Subcutaneous adipose tissue (tissue), 4 donors: ENCODE data around the gene ERGIC3. TPM values are rescaled to one million over a fixed set of nuclear protein-coding genes. Genes with fewer than 3 reads are reported as not detected.

Source experiments
- total RNA-seq, 4 donors: library from RNA; depleted of rRNA; stranded (reverse); fragments of >200 nt; gene quantifications; one replicate each; pipeline ENCODE4 v1.1.0, GENCODE V29; 2016
- TF ChIP-seq, protein P1 (sequence below): fragments of 450-650 bp; IDR thresholded peaks from one replicate; pipeline ENCODE4 v1.5.1; 2016; ENCODE audit warnings: low read depth, mild to moderate bottlenecking, control low read depth, antibody characterized with exemption, moderate library complexity

The ERGIC3 gene
- total RNA-seq, 4 donors from 2014 or later, result 99.9 to 207 (median 181) TPM

DNA sequence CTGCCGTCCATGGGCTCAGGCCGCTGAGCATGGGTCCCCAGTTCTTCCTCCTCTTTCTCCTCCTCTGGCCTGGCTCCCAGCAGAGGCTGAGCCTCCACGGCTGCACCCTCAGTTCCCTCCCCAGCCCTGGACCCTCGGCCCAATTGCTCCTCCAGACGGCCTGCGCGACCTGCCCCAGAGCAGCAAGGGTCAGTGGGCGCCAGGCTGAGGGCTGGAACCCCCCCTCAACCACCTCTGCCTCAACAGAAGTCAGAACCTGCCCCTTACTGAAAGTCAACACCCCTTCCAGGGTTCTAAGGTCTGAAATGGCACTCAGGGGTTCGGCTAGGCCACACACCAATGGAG, 57.9 kb downstream of the ERGIC3 start:
- TF ChIP-seq, protein P1, sequence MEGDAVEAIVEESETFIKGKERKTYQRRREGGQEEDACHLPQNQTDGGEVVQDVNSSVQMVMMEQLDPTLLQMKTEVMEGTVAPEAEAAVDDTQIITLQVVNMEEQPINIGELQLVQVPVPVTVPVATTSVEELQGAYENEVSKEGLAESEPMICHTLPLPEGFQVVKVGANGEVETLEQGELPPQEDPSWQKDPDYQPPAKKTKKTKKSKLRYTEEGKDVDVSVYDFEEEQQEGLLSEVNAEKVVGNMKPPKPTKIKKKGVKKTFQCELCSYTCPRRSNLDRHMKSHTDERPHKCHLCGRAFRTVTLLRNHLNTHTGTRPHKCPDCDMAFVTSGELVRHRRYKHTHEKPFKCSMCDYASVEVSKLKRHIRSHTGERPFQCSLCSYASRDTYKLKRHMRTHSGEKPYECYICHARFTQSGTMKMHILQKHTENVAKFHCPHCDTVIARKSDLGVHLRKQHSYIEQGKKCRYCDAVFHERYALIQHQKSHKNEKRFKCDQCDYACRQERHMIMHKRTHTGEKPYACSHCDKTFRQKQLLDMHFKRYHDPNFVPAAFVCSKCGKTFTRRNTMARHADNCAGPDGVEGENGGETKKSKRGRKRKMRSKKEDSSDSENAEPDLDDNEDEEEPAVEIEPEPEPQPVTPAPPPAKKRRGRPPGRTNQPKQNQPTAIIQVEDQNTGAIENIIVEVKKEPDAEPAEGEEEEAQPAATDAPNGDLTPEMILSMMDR, result no peak

DNA sequence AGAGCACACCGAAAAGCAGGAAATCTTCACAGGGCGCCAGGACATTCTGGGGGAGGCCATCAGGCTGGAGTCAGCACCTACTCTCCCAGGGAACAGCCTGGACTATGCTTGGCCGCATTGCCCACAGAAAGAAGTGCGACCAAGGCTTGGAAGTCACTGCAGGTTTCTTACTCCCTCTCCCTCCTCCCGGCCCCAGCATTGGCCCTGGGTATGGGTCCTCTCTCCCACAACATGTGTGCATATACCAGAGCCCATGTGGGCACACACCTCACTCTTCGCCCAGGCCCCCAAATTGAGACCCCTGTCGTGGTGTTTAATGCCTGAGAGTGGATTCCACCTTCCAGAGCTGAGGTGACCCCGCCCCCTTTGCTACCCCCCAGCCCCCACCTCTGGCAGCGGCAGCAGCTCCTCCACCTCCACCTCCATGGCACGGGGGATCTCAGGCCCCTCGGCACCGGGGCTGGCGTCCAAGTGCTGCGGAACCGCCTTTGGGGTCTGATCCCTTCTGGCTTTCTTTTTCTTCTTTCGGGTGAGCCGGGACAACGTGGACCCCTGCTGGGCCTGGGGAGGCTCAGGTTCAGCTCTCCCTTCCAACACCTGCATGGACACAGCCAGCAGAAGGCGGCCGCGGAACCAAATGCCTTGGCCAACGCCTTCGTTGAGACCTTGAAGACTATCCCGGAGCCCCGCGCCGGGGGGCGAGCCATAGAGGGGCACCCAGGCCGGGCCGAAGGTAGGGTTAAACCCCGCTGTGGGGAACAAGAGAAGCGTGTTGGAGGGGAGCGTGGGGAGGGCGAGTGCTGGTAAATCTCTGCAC, 58.5 kb downstream of the ERGIC3 start:
- TF ChIP-seq, protein P1, result no peak

DNA sequence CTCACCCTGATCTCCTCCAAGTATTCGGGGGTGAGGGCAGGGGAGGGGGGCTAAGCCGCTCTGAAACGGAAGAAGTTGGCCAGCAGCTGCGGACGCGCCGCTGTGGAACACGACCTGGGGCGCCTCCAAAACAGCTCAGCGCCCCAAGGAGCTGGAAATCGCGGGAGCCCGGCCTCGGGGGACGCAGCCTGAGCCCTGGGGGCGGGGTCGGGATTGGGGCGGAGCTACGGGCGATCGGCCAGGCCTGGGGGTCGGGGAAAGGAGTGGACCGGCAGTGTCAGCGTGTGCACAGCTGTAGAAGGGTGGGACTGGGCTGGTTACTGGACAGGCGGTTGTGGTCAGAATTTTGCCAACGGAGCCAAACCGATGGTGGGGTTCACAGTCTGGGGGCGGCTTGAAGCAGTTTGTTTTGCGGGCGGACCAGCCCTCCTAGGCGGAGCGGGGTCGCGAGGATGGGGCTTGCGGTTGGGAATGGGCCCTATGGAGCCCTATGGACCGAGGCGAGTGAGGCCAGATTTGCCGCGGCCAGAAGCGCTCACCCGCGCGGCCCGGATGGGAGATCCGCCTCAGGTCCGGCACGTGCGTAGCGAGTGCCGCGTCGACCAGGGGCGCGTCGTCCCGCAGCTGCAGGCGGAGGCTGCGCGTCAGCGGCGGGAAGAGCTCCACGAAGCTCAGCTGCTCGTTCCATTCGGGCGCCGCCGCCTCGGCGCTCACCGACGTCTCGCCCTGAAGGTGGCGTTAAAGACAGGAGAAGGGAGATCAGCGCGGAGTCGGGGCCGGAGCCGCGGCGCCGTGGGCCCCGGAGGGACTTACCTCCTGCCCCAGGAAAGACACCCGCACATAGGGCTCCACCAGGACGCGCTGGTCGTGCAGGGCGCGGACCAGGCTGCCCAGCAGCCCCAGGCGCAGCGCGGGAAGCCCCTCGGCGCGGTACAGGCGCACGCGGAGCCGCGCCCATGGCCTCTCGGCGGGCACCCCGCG, 59.4 kb downstream of the ERGIC3 start:
- TF ChIP-seq, protein P1, result no peak

DNA sequence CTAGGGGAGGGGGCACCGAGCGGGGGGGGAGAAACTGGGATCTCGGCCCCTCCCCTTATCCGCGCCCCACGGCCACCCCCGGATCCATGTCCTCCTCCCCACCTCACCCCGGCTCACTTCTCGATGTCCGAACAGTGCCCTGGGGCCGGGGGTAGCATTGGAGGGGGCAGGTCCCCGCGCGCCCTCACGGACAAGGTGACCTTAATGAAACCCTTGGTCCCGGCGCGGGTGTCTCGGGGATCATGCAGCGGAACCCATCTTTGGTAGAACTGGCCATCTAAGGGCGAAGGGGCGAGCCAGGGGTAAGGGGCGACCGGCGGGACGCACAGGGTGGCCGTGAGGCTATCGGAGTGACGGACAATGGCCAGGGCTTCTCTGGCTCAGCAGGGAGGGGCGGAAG, 60.1 kb downstream of the ERGIC3 start:
- TF ChIP-seq, protein P1, result no peak

DNA sequence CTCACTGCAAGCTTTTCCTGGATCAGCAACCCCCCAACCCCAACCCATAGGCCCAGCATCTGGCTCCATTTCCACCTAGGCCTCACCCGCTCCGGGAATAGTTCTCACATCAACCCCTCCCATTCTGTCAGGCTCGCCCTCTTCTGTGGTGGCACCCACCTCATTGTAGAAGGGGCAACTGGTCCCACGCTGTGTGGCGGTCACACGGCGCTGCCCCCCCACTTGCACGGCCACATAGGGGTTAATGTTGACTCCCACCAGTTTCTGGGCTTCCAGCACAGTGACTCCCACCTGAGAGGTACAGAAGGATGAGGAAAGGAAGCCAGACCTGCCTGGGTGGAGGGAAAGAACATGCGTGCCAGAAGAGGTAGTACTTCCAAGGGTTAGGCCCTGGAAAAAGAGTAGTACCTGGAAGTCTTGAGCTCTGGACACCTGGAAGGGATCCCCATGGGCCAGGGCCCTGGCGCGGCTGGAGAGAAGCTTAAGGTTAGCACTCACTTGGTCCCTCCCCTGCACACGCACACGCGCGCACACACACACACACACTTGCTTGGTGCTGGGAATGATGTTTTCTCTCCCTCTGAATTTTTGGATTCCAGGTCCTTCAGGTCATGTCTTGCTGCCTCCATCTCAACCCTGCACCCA, 61.1 kb downstream of the ERGIC3 start:
- TF ChIP-seq, protein P1, result no peak

DNA sequence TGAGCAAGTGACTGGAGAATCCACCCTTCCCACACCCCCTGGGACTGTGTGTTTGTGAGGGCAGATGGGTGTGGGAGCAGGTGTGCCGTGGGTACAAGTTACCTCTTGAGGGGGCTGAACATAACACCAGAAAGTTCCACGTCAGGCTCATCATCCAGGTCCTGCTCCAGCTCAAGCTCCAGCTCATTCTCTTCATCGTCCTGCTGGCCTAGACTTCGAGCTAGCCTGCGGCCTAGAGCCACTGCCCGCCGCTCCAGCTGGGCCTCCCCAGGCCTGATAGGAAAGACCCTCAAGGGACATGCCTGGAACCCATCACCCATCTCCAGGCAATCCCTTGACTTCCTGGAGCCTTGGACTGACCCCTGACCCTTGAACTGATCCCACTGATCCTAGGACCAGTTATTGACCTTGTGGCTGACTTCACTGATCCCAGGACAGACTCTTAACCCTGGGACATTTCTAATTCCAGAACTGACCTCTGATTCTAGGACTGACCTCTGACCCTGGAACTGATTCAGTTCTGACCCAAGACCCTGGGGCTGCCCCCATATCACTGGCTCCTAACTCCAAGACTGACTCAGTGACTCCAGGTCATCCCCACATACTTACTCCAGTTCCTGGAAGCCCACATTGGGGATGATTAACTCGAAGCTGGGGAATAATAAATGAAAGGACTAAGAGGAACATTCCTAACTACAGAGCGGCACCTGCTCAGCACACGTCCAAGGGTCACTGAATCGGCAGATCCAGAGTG, 62.0 kb downstream of the ERGIC3 start:
- TF ChIP-seq, protein P1, result no peak
